IMR-90 (cell line): ENCODE results near the gene FAM131C.

Source experiments
- BHLHE40 ChIP-seq: fragments of 150-350 bp; IDR thresholded peaks from 2 replicates; pipeline ENCODE4 v1.6.1; 2016; ENCODE audit warnings: mild to moderate bottlenecking, low read depth, low read length
- CEBPB ChIP-seq: IDR thresholded peaks from 2 replicates; pipeline ENCODE4 v1.6.1; 2012; ENCODE audit warnings: low read depth, low read length, improper control_type of control experiment
- FOS ChIP-seq: fragments of 150-350 bp; IDR thresholded peaks from 2 replicates; pipeline ENCODE4 v1.6.1; 2016; ENCODE audit warnings: low read depth, low read length
- MXI1 ChIP-seq: IDR thresholded peaks from 2 replicates; pipeline ENCODE4 v1.6.1; 2012; ENCODE audit warnings: low read depth, mild to moderate bottlenecking, low read length, moderate library complexity, borderline replicate concordance
- NFE2L2 ChIP-seq: fragments of 150-350 bp; IDR thresholded peaks from 2 replicates; pipeline ENCODE4 v1.6.1; 2016; ENCODE audit warnings: low read depth, mild to moderate bottlenecking, low read length
- POLR2A ChIP-seq: IDR thresholded peaks from 2 replicates; pipeline ENCODE4 v1.6.1; 2012; ENCODE audit warnings: mild to moderate bottlenecking, low read depth, low read length
- RAD21 ChIP-seq: IDR thresholded peaks from 2 replicates; pipeline ENCODE4 v1.6.1; 2012; ENCODE audit warnings: low read length, improper control_type of control experiment
- RFX5 ChIP-seq: IDR thresholded peaks from 2 replicates; pipeline ENCODE4 v1.8.0; 2012; ENCODE audit warnings: low read depth, mild to moderate bottlenecking, low read length, moderate library complexity
- TF ChIP-seq, protein P1 (sequence below): conservative IDR thresholded peaks from 2 replicates; pipeline ENCODE4 v1.5.1; 2012; ENCODE audit warnings: mild to moderate bottlenecking, low read depth, low read length, improper control_type of control experiment
- TF ChIP-seq, protein P2 (sequence below): fragments of 150-350 bp; IDR thresholded peaks from 2 replicates; pipeline ENCODE4 v1.6.1; 2017; ENCODE audit warnings: mild to moderate bottlenecking, antibody characterized with exemption, low read length, low read depth
- TF ChIP-seq, protein P3 (sequence below): fragments of 150-350 bp; IDR thresholded peaks from 2 replicates; pipeline ENCODE4 v1.6.1; 2016; ENCODE audit warnings: low read depth, mild to moderate bottlenecking, low read length, moderate library complexity, borderline replicate concordance

DNA sequence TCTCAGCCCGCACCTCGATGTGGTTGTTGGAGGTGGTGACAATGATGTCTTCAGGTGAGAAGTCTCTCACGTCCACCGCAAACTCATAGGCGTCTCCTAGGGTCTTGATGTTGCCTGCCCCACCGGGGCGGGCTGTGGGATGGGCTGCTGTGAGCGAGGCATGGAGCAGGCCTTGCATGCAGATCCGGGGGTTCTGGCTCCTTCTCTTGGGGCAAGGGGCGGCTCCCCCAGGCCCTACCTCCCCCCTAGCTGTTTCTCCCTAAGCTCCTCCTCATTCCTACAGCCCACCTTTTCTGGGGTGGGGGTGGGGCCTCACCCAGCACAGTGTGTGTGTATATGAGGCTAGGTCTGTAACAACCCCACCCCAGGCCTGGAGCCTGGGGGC lies 56.4 kb downstream of the FAM131C start:
- TF ChIP-seq, protein P1, sequence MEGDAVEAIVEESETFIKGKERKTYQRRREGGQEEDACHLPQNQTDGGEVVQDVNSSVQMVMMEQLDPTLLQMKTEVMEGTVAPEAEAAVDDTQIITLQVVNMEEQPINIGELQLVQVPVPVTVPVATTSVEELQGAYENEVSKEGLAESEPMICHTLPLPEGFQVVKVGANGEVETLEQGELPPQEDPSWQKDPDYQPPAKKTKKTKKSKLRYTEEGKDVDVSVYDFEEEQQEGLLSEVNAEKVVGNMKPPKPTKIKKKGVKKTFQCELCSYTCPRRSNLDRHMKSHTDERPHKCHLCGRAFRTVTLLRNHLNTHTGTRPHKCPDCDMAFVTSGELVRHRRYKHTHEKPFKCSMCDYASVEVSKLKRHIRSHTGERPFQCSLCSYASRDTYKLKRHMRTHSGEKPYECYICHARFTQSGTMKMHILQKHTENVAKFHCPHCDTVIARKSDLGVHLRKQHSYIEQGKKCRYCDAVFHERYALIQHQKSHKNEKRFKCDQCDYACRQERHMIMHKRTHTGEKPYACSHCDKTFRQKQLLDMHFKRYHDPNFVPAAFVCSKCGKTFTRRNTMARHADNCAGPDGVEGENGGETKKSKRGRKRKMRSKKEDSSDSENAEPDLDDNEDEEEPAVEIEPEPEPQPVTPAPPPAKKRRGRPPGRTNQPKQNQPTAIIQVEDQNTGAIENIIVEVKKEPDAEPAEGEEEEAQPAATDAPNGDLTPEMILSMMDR, result no peak
- TF ChIP-seq, protein P2, sequence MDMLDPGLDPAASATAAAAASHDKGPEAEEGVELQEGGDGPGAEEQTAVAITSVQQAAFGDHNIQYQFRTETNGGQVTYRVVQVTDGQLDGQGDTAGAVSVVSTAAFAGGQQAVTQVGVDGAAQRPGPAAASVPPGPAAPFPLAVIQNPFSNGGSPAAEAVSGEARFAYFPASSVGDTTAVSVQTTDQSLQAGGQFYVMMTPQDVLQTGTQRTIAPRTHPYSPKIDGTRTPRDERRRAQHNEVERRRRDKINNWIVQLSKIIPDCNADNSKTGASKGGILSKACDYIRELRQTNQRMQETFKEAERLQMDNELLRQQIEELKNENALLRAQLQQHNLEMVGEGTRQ, result no peak
- TF ChIP-seq POLR2A (no peak), CEBPB (no peak), FOS (no peak), BHLHE40 (no peak), RAD21 (no peak), NFE2L2 (no peak), MXI1 (no peak), RFX5 (no peak)
- TF ChIP-seq, protein P3, sequence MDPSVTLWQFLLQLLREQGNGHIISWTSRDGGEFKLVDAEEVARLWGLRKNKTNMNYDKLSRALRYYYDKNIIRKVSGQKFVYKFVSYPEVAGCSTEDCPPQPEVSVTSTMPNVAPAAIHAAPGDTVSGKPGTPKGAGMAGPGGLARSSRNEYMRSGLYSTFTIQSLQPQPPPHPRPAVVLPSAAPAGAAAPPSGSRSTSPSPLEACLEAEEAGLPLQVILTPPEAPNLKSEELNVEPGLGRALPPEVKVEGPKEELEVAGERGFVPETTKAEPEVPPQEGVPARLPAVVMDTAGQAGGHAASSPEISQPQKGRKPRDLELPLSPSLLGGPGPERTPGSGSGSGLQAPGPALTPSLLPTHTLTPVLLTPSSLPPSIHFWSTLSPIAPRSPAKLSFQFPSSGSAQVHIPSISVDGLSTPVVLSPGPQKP, result no peak
